Natural killer cell (primary cell): Measurements from ENCODE around the gene N4BP2L2. TPM values are rescaled to one million over a fixed set of nuclear protein-coding genes. Genes with fewer than 3 reads are reported as not detected.

Experiments used
- ATAC-seq, 3 donors: fragments of 150-1000 bp in 2 of 3; fragments of 200-7000 bp in 1 of 3; cut with Tn5 transposase; 1 replicate in 1 of 3; 2 replicates in 2 of 3; pipeline ENCODE4 v1.10.0; 2021; ENCODE audit warnings: mild to moderate bottlenecking in 2 of 3, moderate library complexity in 2 of 3
- DNase-seq, 2 donors: peaks; one replicate each; pipeline versions ENCODE4 v3.0.0 to v3.0.0-alpha.2; 2013 to 2021; ENCODE audit warnings: mixed read lengths in 1 of 2
- H3K27ac ChIP-seq: one replicate; pipeline ENCODE4 v1.5.1; 2013; ENCODE audit warnings: mild to moderate bottlenecking, low read length
- H3K27me3 ChIP-seq: one replicate; pipeline ENCODE4 v1.6.1; 2013; ENCODE audit warnings: low read length; ENCODE audit not compliant: control insufficient read depth, insufficient read depth
- H3K36me3 ChIP-seq: one replicate; pipeline ENCODE4 v1.6.1; 2013; ENCODE audit warnings: low read length; ENCODE audit not compliant: control insufficient read depth, insufficient read depth
- H3K4me1 ChIP-seq: one replicate; pipeline ENCODE4 v1.6.1; 2013; ENCODE audit warnings: low read length; ENCODE audit not compliant: control insufficient read depth, insufficient read depth
- H3K4me3 ChIP-seq: one replicate; pipeline ENCODE4 v1.5.1; 2013; ENCODE audit warnings: low read length
- H3K9me3 ChIP-seq: one replicate; pipeline ENCODE4 v1.6.1; 2013; ENCODE audit warnings: low read length; ENCODE audit not compliant: control insufficient read depth, insufficient read depth
- H3K27ac Mint-ChIP-seq, 2 donors: one replicate each; pipeline ENCODE4 v1.8.0; 2022; ENCODE audit warnings: mild to moderate bottlenecking in 2 of 2, mixed read lengths in 2 of 2, moderate library complexity in 1 of 2
- H3K27me3 Mint-ChIP-seq, 2 donors: one replicate each; pipeline ENCODE4 v1.8.0; 2022; ENCODE audit warnings: low read depth in 2 of 2, mixed read lengths in 2 of 2
- H3K36me3 Mint-ChIP-seq: one replicate; pipeline ENCODE4 v1.8.0; 2022; ENCODE audit warnings: mixed read lengths
- H3K4me1 Mint-ChIP-seq, 2 donors: one replicate each; pipeline ENCODE4 v1.8.0; 2022; ENCODE audit warnings: mixed read lengths in 2 of 2
- H3K4me3 Mint-ChIP-seq: one replicate; pipeline ENCODE4 v1.8.0; 2022; ENCODE audit warnings: mild to moderate bottlenecking, moderate library complexity, mixed read lengths
- H3K9me3 Mint-ChIP-seq, 2 donors: one replicate each; pipeline ENCODE4 v1.8.0; 2022; ENCODE audit warnings: mixed read lengths in 2 of 2
- WGBS: methylation state at CpG from one replicate; pipeline ENCODE4 v1.1.7; 2013; ENCODE audit warnings: missing lambda C conversion rate; ENCODE audit not compliant: insufficient coverage; 5-methylcytosine and 5-hydroxymethylcytosine counted together
- intact Hi-C: fragments of 100-400 bp; cut with micrococcal nuclease; formaldehyde crosslinking; loops from one replicate; pipeline ENCODE4 v1.14.2; 2022
- total RNA-seq, 4 donors: library from RNA; stranded (reverse); fragments of 120-200 nt in 1 of 4; gene quantifications; one replicate each; pipeline versions ENCODE4 v1.2.3 to v1.2.4, GENCODE V29; 2013 to 2022
- TF ChIP-seq, protein P1 (sequence below): fragments of 200-600 bp; IDR thresholded peaks from one replicate; pipeline ENCODE4 v1.8.0; 2022; ENCODE audit warnings: antibody characterized with exemption

N4BP2L2 gene
- total RNA-seq, 3 donors from 2014 or later (not counting 1 experiment from before 2014, with no cell fraction given): 195 to 247 (median 221) TPM

DNA sequence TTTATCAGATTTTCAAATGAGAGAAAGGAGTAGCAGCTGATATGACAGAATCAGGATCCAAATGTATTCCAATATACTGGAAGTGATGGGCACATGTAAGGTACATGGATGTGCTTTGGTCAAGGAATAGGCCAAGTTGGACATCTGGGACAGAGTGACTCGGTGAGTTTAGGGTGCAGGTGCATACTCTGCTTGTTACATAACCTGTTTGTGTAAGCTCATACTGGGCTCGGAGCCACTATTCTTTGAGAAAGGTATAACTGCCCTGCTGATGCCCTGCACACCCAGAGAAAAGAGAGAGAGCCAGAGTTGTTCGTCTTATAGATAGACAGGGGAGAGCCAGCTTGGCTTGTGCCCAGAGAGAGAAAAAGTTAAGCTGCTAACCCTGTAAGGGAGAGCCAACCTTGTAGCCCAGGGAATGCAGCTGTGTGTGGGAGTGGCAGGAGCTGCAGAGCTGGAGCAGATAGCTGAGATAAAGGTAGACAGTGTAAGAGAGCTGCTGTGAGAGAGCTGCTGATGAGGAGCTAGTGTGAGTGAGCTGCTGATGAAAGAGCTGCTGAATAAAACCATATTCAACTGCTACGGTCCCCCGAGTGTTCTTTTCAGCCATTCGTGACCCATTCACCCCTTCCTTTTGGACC is 70.0 kb downstream of the N4BP2L2 start:
- H3K9me3 Mint-ChIP-seq: no peaks in the 10 kb centered on the region
- Histone ChIP-seq H3K4me1 (no peaks in the 10 kb centered on the region), H3K27ac (no peak overlapping the region), H3K27me3 (no peaks in the 10 kb centered on the region), H3K9me3 (no peaks in the 10 kb centered on the region), H3K4me3 (no peak overlapping the region), H3K36me3 (no peaks in the 10 kb centered on the region)
- H3K27ac Mint-ChIP-seq: no peak overlapping the region
- ATAC-seq (no peak), DNase-seq (no peak)
- TF ChIP-seq, protein P1, sequence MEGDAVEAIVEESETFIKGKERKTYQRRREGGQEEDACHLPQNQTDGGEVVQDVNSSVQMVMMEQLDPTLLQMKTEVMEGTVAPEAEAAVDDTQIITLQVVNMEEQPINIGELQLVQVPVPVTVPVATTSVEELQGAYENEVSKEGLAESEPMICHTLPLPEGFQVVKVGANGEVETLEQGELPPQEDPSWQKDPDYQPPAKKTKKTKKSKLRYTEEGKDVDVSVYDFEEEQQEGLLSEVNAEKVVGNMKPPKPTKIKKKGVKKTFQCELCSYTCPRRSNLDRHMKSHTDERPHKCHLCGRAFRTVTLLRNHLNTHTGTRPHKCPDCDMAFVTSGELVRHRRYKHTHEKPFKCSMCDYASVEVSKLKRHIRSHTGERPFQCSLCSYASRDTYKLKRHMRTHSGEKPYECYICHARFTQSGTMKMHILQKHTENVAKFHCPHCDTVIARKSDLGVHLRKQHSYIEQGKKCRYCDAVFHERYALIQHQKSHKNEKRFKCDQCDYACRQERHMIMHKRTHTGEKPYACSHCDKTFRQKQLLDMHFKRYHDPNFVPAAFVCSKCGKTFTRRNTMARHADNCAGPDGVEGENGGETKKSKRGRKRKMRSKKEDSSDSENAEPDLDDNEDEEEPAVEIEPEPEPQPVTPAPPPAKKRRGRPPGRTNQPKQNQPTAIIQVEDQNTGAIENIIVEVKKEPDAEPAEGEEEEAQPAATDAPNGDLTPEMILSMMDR: no peak
- WGBS: 95% methylated on average over 6 of the region's 6 CpGs
- intact Hi-C loops: no loop called here
- H3K4me3 Mint-ChIP-seq: no peak overlapping the region
- H3K4me1 Mint-ChIP-seq: peaks cover 0 to 4% of the 10 kb centered on the region in 2 donors
- no peaks in the 10 kb centered on the region for H3K36me3 Mint-ChIP-seq
- no peaks in the 10 kb centered on the region for H3K27me3 Mint-ChIP-seq

DNA sequence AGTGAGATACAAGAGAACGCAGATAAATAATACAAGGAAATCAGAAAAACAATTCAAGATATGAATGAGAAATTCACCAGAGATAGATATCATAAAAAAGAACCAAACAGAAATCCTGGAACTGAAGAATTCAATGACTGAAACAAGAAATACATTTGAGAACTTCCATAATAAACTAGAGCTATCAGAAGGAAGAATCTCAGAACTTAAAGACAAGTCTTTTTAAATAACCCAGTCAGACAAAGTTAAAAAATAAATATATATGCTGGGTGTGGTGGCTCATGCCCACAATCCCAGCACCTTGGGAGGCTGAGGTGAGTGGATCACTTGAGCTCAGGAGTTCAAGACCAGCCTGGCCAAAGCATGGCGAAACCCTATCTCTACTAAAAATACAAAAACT is 82.0 kb downstream of the N4BP2L2 start:
- no peak overlapping the region for H3K27ac Mint-ChIP-seq
- H3K27me3 Mint-ChIP-seq: no peaks in the 10 kb centered on the region
- peaks cover 11% of the 10 kb centered on the region for H3K9me3 ChIP-seq
- WGBS: 83% methylated on average over 1 of the region's 2 CpGs
- peaks cover 35% of the 10 kb centered on the region for H3K36me3 Mint-ChIP-seq
- H3K4me3 ChIP-seq: no peak overlapping the region
- peaks cover 7 to 11% of the 10 kb centered on the region in 2 donors for H3K9me3 Mint-ChIP-seq
- TF ChIP-seq, protein P1: no peak
- ATAC-seq (no peak), DNase-seq (no peak)
- H3K36me3 ChIP-seq: no peaks in the 10 kb centered on the region
- intact Hi-C loops: no loop called here
- H3K4me1 Mint-ChIP-seq: peaks cover 9 to 13% of the 10 kb centered on the region in 2 donors
- no peaks in the 10 kb centered on the region for H3K27me3 ChIP-seq
- H3K4me1 ChIP-seq: no peaks in the 10 kb centered on the region
- H3K4me3 Mint-ChIP-seq: no peak overlapping the region
- no peak overlapping the region for H3K27ac ChIP-seq

GRCh38 chr13:32455594-32455903 is 83.0 kb downstream of the N4BP2L2 start:
- Histone ChIP-seq H3K9me3 (peaks cover 11% of the 10 kb centered on the region), H3K4me1 (no peaks in the 10 kb centered on the region), H3K27me3 (no peaks in the 10 kb centered on the region), H3K4me3 (no peak overlapping the region), H3K36me3 (no peaks in the 10 kb centered on the region), H3K27ac (no peak overlapping the region)
- no peaks in the 10 kb centered on the region for H3K27me3 Mint-ChIP-seq
- DNase-seq (no peak), ATAC-seq (no peak)
- H3K27ac Mint-ChIP-seq: no peak overlapping the region
- TF ChIP-seq, protein P1: no peak
- peaks cover 35% of the 10 kb centered on the region for H3K36me3 Mint-ChIP-seq
- intact Hi-C loops: no loop called here
- whole genome bisulfite sequencing: 98% methylated on average over 2 of the region's 2 CpGs
- peaks cover 9 to 13% of the 10 kb centered on the region in 2 donors for H3K4me1 Mint-ChIP-seq
- no peak overlapping the region for H3K4me3 Mint-ChIP-seq
- H3K9me3 Mint-ChIP-seq: peaks cover 7 to 14% of the 10 kb centered on the region in 2 donors
